IPS DF 4.7 (cell line): ENCODE data around the gene COBLL1.
"Not testable (repeated sequence)": the region's sequence is repeated elsewhere in the genome, so short reads cannot be mapped to it uniquely, and the experiment has no call there.

Experiments
- DNase-seq: peaks from one replicate; pipeline ENCODE4 v3.0.0-alpha.2; 2013; ENCODE audit warnings: low spot score; ENCODE audit errors: extremely low read depth

The COBLL1 gene

DNA sequence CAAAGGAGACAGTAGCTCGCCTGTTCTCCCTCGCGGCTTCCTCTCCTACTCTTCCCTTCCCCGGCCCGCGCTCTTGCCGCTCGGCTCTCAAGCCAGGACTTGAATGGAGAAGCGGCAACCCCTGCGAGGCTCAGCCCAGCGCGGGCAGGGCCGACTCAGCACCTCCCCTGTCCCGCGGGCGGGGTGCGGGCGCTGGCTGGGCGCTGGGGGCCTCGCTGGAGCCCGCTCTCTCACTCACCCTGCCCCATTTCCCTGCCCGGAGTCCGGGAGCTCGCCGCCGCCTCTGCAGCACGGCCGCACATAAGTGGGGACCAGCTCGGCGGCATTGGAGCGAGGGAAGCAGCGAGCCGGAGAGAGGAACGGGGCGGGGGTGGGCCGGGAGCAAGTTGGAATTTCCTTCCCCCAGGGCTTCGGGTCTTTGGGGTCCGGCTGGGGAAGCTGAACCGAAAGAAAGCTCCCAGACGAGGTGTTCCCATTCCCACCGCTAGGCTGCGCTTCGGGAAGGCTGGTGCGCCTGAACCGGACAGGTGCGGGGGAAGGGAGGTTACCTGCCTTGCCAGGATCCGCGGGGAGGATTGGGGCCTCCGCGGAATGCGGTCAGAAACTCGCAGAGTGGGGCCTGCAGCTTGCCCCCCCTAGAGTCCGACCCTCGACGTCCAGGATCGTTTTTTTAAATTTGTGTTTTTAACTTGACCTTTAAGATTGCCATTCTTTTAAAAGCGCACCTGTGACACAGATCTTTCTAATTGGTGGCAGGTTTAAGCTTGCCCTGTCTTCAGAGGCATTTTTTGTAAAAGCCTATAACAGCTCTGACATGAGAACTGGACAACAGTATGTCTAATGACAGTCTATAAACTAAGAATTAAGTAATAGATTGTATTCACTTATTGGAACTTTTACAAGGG lies at the start of gene COBLL1:
TSS of gene COBLL1 (minus strand) at position 105 of the 905 bp plus-strand sequence. CDS start 627 bp downstream, outside the sequence.
- peak; percentile 56 for DNase-seq

DNA sequence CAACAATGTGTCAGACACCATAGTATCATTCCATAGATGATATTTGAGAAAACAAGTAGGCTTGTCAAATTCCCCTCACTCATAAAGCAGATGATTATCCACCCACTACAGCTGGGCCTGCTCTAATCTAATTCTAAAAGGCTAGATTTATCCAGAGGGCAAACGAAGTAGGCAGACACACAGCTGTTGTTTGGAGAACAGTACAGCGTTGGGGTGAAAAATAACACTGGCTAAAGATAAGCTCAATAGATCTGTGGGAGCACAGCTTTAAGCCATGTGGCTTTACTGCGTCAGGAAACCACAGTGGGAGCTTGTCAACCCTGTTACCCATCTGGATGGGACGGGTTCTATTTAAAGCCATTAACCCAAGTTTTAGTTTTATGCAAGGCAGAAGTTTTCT lies 48.9 kb upstream of the COBLL1 start:
- no peak for DNase-seq

- DNase-seq, result no peak
These were observed 47.0 kb upstream of the COBLL1 start for GRCh38 chr2:164888592-164888991.

DNA sequence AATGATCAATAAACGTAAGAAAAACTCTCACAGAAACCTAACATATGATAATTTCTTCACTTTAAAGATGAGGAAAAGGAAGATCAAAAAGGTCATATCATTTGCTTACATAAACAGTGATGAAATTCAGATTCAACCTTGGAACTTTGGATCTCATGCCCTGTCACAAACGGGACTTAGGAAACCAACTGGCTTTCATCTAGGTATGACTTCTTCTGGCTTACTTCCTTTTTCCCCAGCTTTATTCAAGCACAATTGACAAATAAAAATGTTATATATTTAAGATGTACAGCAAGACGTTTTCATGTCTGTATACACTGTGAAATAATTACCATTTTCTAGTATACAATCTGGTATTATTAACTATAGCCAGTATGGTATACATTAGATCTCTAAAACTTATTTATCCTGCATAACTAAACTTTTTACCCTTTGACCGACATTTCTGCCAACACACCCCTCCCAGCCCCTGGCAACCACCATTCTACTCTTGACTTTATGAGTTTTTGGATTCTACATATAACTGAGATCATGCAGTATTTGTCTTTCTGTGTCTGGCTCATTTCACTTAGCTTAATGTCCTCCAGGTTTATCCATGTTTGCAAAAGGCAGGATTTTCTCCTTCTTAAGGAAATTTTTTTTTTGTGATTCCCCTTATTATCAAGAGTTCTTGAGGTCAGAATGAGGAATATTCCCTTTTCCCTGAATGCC lies 46.0 kb upstream of the COBLL1 start:
- DNase-seq, result no peak

DNA sequence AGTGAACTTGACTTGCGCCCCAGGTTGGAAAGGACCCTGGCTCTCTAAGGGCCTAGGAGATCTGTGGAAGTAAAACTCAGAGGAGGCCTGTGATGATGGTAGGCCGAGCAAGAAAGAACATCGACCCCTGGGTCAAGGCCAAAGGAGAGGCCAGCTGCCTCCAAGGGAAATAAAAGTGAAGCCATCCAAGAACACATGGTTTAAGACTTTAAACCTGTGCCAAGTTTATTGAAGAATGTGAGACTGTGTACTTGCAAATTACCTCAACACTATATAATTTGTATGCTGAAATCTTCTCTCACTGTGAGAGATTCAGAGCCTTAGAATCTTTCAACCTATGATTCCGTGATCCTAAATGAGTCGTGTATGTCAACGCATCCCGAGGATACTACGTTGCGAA lies 40.7 kb upstream of the COBLL1 start:
- no peak for DNase-seq

DNA sequence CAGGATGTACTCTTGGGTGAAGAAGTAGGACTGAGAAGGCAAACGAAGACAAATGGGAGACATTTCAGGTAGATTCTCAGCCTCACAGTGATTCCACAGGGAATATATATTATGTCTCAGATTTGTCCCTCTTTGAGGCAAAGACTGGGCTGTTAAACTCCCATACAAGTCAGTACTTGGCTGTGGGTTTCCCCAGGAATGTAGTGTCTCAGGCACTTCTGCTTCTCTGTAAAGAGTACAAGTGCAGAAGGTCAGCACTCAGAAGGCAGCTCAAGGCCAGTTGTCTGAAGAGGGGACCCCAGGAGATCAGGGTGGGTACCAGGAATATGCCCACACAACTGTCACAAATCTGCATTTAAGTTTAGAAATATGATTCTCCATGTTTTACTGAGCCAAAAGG lies 39.9 kb upstream of the COBLL1 start:
- DNase-seq, result no peak

GRCh38 chr2:164879901-164880535 lies 38.4 kb upstream of the COBLL1 start:
- DNase-seq, result no peak

- no peak for DNase-seq
These were observed 36.3 kb upstream of the COBLL1 start for GRCh38 chr2:164877927-164878326.

GRCh38 chr2:164877169-164877568 lies 35.5 kb upstream of the COBLL1 start:
- no peak for DNase-seq

DNA sequence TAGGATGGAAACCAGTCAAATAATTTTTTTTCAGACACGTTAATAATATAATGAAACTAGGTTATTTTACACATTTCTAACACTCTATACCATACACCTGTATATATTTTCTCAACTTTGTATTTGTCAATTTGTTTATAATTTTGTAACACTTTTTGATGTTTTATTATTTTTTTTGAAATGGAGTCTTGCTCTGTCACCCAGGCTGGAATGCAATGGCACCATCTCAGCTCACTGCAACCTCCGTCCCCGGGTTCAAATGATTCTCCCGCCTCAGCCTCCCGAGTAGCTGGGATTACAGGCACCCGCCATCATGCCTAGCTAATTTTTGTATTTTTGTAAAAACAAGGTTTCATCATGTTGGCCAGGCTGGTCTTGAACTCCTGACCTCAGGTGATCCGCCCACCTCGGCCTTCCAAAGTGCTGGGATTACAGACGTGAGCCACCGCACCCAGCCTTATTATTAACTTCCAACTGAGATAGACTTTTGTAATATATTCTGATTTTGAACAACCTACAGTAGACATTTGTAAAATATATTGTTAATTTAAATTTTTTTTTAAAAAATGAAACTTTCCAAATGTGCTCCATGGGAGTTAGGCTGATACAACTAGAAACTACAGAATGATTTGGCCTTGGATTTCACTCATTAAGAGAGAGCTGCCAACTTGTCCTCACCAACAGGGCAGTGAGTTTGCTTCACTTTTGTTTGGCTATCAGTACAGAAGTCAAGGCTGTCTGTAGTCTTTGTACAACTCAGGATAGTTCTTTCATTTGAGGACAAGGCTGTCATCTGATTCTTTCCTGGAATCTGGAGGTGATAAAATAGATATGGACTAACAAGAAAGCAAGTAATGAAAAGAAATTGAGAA lies 33.9 kb upstream of the COBLL1 start:
- no peak for DNase-seq

- no peak for DNase-seq
These were observed 31.7 kb upstream of the COBLL1 start for GRCh38 chr2:164873210-164873908.

DNA sequence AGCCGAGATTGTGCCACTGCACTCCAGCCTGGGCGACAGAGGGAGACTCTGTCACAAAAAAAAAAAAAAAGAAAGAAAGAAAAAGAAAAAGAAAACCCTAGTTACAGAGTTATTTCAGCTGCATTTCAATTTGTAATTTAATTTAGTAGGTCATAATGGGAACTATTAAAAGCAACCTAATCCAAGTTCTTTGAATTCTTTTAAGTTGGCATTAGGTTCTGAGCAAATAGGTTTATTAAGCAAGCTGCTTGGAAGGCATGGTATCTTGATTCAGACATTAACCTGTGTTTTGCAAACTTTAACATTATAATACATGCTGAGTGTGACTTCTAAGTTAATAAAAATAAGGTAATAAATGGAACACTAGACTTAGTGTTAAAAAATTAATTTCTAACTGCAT lies 29.8 kb upstream of the COBLL1 start:
- no peak for DNase-seq

GRCh38 chr2:164869420-164869772 lies 27.8 kb upstream of the COBLL1 start:
- no peak for DNase-seq

- DNase-seq, result no peak
These were observed 27.2 kb upstream of the COBLL1 start for GRCh38 chr2:164868563-164869419.

GRCh38 chr2:164867779-164868397 lies 26.3 kb upstream of the COBLL1 start:
- DNase-seq, result no peak

DNA sequence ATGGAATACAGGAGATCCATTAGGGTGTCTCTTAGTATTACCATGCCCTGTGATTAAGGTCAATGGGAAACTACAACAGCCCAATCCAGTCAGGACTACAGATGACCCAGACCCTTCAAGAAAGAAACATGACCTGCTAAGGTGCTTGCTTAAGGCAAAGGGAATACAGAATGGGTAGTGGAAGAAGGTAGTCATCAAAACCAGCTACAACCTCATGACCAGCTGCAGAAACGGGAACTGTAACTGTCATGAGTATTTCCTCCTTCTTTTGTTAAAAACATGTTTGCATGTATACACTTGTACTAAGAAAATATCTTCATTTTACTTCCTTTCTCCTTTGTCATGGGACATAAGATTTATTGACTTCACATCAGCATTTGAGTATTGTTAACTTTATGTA lies 24.8 kb upstream of the COBLL1 start:
- not testable (repeated sequence) for DNase-seq

DNA sequence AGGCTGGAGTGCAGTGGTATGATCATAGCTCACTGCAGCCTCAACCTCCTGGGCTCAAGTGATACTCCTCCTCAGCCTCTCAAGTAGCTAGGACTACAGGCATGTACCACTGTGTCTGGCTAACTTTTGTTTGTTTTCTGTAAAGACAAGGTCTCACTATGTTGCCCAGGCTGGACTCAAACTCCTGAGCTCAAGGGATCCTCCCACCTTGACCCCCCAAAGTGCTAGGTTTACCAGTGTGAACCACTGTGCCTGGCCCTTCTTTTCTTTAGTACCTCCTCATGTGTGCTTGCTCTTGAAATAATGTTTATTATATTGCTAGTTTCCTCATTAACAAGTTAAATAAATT lies 19.0 kb upstream of the COBLL1 start:
- DNase-seq, result no peak

DNA sequence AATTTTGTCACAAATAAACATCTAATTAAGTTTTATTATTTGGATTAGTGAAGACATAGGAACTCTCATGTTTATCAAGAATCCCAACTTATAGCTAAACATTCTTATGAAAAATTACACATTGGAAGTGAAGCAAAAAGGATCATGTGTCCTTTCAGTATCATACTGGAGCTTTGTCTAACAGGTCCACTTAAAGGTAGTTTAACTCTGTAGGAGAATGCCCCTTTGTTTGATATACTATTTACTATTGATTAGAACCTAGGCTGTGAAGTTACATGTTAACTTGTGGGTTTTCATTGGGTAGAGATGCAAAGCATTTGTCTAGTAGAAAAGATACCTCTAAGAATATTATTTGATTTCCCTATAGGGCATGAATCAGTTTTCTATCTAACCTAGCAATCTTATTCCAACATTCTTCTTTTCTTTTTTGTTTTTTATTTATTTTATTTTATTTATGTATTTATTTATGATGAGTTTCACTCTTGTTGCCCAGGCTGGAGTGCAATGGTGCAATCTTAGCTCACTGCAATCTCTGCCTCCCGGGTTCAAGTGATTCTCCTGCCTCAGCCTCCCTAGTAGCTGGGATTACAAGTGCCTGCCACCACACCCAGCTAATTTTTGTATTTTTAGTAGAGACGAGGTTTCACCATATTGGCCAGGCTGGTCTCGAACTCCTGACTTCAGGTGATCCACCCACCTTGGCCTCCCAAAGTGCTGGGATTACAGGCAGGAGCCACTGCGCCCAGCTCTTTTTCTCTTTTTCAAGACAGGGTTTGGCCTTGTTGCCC lies 18.5 kb upstream of the COBLL1 start:
- not testable (repeated sequence) for DNase-seq
